Measurements from ENCODE around the gene SVOP.

The SVOP gene

GRCh38 chr12:108973629-108974152 is 47.2 kb downstream of the SVOP start:
- DNase-seq, result no peak

- DNase-seq, result no peak
Measured at GRCh38 chr12:108972358-108972757, 48.5 kb downstream of the SVOP start.

GRCh38 chr12:108969622-108970021 is 51.2 kb downstream of the SVOP start:
- no peak for DNase-seq

- DNase-seq, result no peak
Measured at GRCh38 chr12:108967869-108968540, 52.9 kb downstream of the SVOP start.

GRCh38 chr12:108966378-108967151 is 54.3 kb downstream of the SVOP start:
- no peak for DNase-seq

- no peak for DNase-seq
Measured at GRCh38 chr12:108965886-108966285, 55.0 kb downstream of the SVOP start.

GRCh38 chr12:108964371-108965352 is 56.2 kb downstream of the SVOP start:
- no peak for DNase-seq

- DNase-seq, result no peak
Measured at GRCh38 chr12:108962256-108962655, 58.6 kb downstream of the SVOP start.

GRCh38 chr12:108959748-108960655 is 60.9 kb downstream of the SVOP start:
- DNase-seq, result no peak

GRCh38 chr12:108955225-108955835 is 65.5 kb downstream of the SVOP start:
- no peak for DNase-seq

GRCh38 chr12:108950991-108951739 is 69.7 kb downstream of the SVOP start:
- no peak for DNase-seq

GRCh38 chr12:108949976-108950375 is 70.9 kb downstream of the SVOP start:
- DNase-seq, result no peak

- no peak for DNase-seq
Measured at GRCh38 chr12:108948367-108948766, 72.5 kb downstream of the SVOP start.

GRCh38 chr12:108947097-108947496 is 73.8 kb downstream of the SVOP start:
- DNase-seq, result no peak

- DNase-seq, result no peak
Measured at GRCh38 chr12:108940138-108940537, 80.7 kb downstream of the SVOP start.

- no peak for DNase-seq
Measured at GRCh38 chr12:108939594-108939993, 81.3 kb downstream of the SVOP start.

- DNase-seq, result no peak
Measured at GRCh38 chr12:108938247-108938924, 82.5 kb downstream of the SVOP start.

- DNase-seq, result no peak
Measured at GRCh38 chr12:108935159-108935763, 85.6 kb downstream of the SVOP start.

GRCh38 chr12:108933949-108934348 is 86.9 kb downstream of the SVOP start:
- DNase-seq, result no peak

GRCh38 chr12:108930756-108931155 is 90.1 kb downstream of the SVOP start:
- no peak for DNase-seq

Data from activated gamma-delta T cell (primary cell).